Adrenal gland (tissue), 5 donors: Measurements from ENCODE around the gene MRPS12.
A peak's percentile ranks its signal among the peaks of the same experiment; 100 is the strongest.

ENCODE experiments used
- POLR2A ChIP-seq, 2 donors: fragments of 450-650 bp; IDR thresholded peaks; one replicate each; pipeline ENCODE4 v1.6.1; 2017; ENCODE audit warnings: antibody characterized with exemption in 2 of 2, mild to moderate bottlenecking in 2 of 2, moderate library complexity in 1 of 2
- TF ChIP-seq, protein P1 (sequence below), 6 experiments: fragments of 450-650 bp in 4 of 6; fragments of 200-600 bp in 2 of 6; sonication (generic) in 1 of 6; IDR thresholded peaks; 1 replicate in 5 of 6; 2 replicates in 1 of 6; pipeline versions ENCODE4 v1.5.1 to v1.8.0; 2016 to 2021; ENCODE audit warnings: antibody characterized with exemption in 6 of 6, mild to moderate bottlenecking in 2 of 6, moderate library complexity in 1 of 6
- donor health status: DM: no; HTN: no; CAD: no.

- TF ChIP-seq, protein P1, sequence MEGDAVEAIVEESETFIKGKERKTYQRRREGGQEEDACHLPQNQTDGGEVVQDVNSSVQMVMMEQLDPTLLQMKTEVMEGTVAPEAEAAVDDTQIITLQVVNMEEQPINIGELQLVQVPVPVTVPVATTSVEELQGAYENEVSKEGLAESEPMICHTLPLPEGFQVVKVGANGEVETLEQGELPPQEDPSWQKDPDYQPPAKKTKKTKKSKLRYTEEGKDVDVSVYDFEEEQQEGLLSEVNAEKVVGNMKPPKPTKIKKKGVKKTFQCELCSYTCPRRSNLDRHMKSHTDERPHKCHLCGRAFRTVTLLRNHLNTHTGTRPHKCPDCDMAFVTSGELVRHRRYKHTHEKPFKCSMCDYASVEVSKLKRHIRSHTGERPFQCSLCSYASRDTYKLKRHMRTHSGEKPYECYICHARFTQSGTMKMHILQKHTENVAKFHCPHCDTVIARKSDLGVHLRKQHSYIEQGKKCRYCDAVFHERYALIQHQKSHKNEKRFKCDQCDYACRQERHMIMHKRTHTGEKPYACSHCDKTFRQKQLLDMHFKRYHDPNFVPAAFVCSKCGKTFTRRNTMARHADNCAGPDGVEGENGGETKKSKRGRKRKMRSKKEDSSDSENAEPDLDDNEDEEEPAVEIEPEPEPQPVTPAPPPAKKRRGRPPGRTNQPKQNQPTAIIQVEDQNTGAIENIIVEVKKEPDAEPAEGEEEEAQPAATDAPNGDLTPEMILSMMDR (IDR thresholded peaks at IDR 0.05): no peak
- peak in 1 of 2 donors; percentile 56 for TF ChIP-seq POLR2A (IDR thresholded peaks at IDR 0.05)
These were observed at the start of gene MRPS12 for GRCh38 chr19:38930776-38931520.
